Activated CD4-positive, alpha-beta T cell treated with anti-CD3 and anti-CD28 coated beads for 4 hours (primary cell): Measurements from ENCODE around the gene RFX5.

Source experiments
- DNase-seq, 2 donors: peaks; one replicate each; pipeline ENCODE4 v3.0.0-alpha.2; 2020

The RFX5 gene

GRCh38 chr1:151315565-151316235, 31.4 kb downstream of the RFX5 start:
- DNase-seq = no peak

- no peak for DNase-seq
Observed at GRCh38 chr1:151314137-151314875, 32.7 kb downstream of the RFX5 start.

- DNase-seq = no peak
Observed at GRCh38 chr1:151313501-151313900, 33.6 kb downstream of the RFX5 start.

GRCh38 chr1:151312826-151313225, 34.2 kb downstream of the RFX5 start:
- no peak for DNase-seq

GRCh38 chr1:151312411-151312810, 34.6 kb downstream of the RFX5 start:
- DNase-seq = no peak

- peak; percentile 85 to 88 for DNase-seq
Observed at GRCh38 chr1:151311589-151312331, 35.3 kb downstream of the RFX5 start.

- no peak for DNase-seq
Observed at GRCh38 chr1:151311011-151311410, 36.0 kb downstream of the RFX5 start.

- DNase-seq = no peak
Observed at GRCh38 chr1:151309811-151310323, 37.2 kb downstream of the RFX5 start.

GRCh38 chr1:151294742-151295462, 52.1 kb downstream of the RFX5 start:
- no peak for DNase-seq

GRCh38 chr1:151293093-151293492, 54.0 kb downstream of the RFX5 start:
- no peak for DNase-seq

GRCh38 chr1:151292207-151293030, 54.6 kb downstream of the RFX5 start:
- no peak for DNase-seq

- no peak for DNase-seq
Observed at GRCh38 chr1:151290709-151291303, 56.2 kb downstream of the RFX5 start.
